Activated CD4-positive, alpha-beta T cell treated with anti-CD3 and anti-CD28 coated beads, Interleukin-2, amount 10 ng/mL, durations not matched to agents 24 days and 14 days (primary cell): ENCODE measurements around the gene ZDHHC14. TPM values are rescaled to one million over a fixed set of nuclear protein-coding genes. Genes with fewer than 3 reads are reported as not detected.
"Not testable (repeated sequence)": the region's sequence is repeated elsewhere in the genome, so short reads cannot be mapped to it uniquely, and the experiment has no call there.

Source experiments
- DNase-seq: peaks from one replicate; pipeline ENCODE4 v3.0.0; 2022
- H3K27ac Mint-ChIP-seq: one replicate; pipeline ENCODE4 v1.8.0; 2022; ENCODE audit warnings: mild to moderate bottlenecking, mixed read lengths
- H3K27me3 Mint-ChIP-seq: one replicate; pipeline ENCODE4 v1.8.0; 2022; ENCODE audit warnings: mixed read lengths
- H3K36me3 Mint-ChIP-seq: one replicate; pipeline ENCODE4 v1.8.0; 2022; ENCODE audit warnings: low read depth, mild to moderate bottlenecking, mixed read lengths
- H3K4me1 Mint-ChIP-seq: one replicate; pipeline ENCODE4 v1.8.0; 2021; ENCODE audit warnings: mixed read lengths
- H3K4me3 Mint-ChIP-seq: one replicate; pipeline ENCODE4 v1.8.0; 2022; ENCODE audit warnings: mild to moderate bottlenecking, moderate library complexity, mixed read lengths
- H3K9me3 Mint-ChIP-seq: one replicate; pipeline ENCODE4 v1.8.0; 2021; ENCODE audit warnings: mixed read lengths
- intact Hi-C: fragments of 100-400 bp; cut with micrococcal nuclease; formaldehyde crosslinking; loops from one replicate; pipeline ENCODE4 v1.15.1; 2023
- total RNA-seq: library from RNA; stranded (reverse); gene quantifications from 2 replicates; pipeline ENCODE4 v1.2.3, GENCODE V29; 2022

Gene ZDHHC14
- total RNA-seq, 1 donor from 2014 or later: 14.1 TPM

GRCh38 chr6:157368359-157369049 is 12.5 kb upstream of the ZDHHC14 start:
- Mint-ChIP-seq H3K9me3 (no peaks in the 10 kb centered on the region), H3K27me3 (peaks cover 59% of the 10 kb centered on the region), H3K4me1 (peaks cover 16% of the 10 kb centered on the region), H3K27ac (no peak overlapping the region), H3K4me3 (no peak overlapping the region), H3K36me3 (no peaks in the 10 kb centered on the region)
- no peak for DNase-seq
- intact Hi-C loops: loop anchor here (1.0 to 2.0 kb wide), 4 partner anchors 46 to 168 kb away; partner anchors contain the start of gene TMEM242

GRCh38 chr6:157370755-157371154 is 10.2 kb upstream of the ZDHHC14 start:
- DNase-seq: no peak
- Mint-ChIP-seq H3K4me1 (peaks cover 16% of the 10 kb centered on the region), H3K9me3 (no peaks in the 10 kb centered on the region), H3K27me3 (peaks cover 57% of the 10 kb centered on the region), H3K27ac (no peak overlapping the region), H3K4me3 (no peak overlapping the region), H3K36me3 (no peaks in the 10 kb centered on the region)
- intact Hi-C loops: loop anchor here (1.0 kb wide), 1 partner anchor 10 kb away; no protein-coding TSS in a partner anchor

- no peak overlapping the region for H3K27ac Mint-ChIP-seq
These were observed 8.3 kb upstream of the ZDHHC14 start for GRCh38 chr6:157372501-157373280.

GRCh38 chr6:157374889-157375443 is 6.0 kb upstream of the ZDHHC14 start:
- peaks cover 37% of the 10 kb centered on the region for H3K27me3 Mint-ChIP-seq
- H3K4me3 Mint-ChIP-seq: no peak overlapping the region
- H3K36me3 Mint-ChIP-seq: no peaks in the 10 kb centered on the region
- intact Hi-C loops: no loop called here
- no peaks in the 10 kb centered on the region for H3K9me3 Mint-ChIP-seq
- peaks cover 19% of the 10 kb centered on the region for H3K4me1 Mint-ChIP-seq
- H3K27ac Mint-ChIP-seq: no peak overlapping the region
- DNase-seq: no peak

More at GRCh38 chr6:157372501-157373280, 8.3 kb upstream of the ZDHHC14 start:
- Mint-ChIP-seq H3K4me1 (peaks cover 28% of the 10 kb centered on the region), H3K36me3 (no peaks in the 10 kb centered on the region), H3K4me3 (no peak overlapping the region), H3K9me3 (no peaks in the 10 kb centered on the region), H3K27me3 (peaks cover 52% of the 10 kb centered on the region)
- DNase-seq: no peak
- intact Hi-C loops: no loop called here

GRCh38 chr6:157376241-157376640 is 4.7 kb upstream of the ZDHHC14 start:
- DNase-seq: no peak
- Mint-ChIP-seq H3K4me3 (no peak overlapping the region), H3K27me3 (peaks cover 30% of the 10 kb centered on the region), H3K36me3 (no peaks in the 10 kb centered on the region), H3K9me3 (no peaks in the 10 kb centered on the region), H3K4me1 (peaks cover 17% of the 10 kb centered on the region), H3K27ac (peak overlapping the region; percentile 13)
- intact Hi-C loops: no loop called here

- peaks cover 17% of the 10 kb centered on the region for H3K4me1 Mint-ChIP-seq
- no peaks in the 10 kb centered on the region for H3K36me3 Mint-ChIP-seq
- no peaks in the 10 kb centered on the region for H3K9me3 Mint-ChIP-seq
- H3K4me3 Mint-ChIP-seq: no peak overlapping the region
- peak; percentile 51 for DNase-seq
- H3K27me3 Mint-ChIP-seq: peaks cover 26% of the 10 kb centered on the region
- no peak overlapping the region for H3K27ac Mint-ChIP-seq
- intact Hi-C loops: no loop called here
These were observed 4.2 kb upstream of the ZDHHC14 start for GRCh38 chr6:157376706-157377230.

- Mint-ChIP-seq H3K4me1 (peaks cover 31% of the 10 kb centered on the region), H3K27ac (peak overlapping the region; percentile 85)
- intact Hi-C loops: loop anchor here (1.0 to 5.0 kb wide), 8 partner anchors 10 to 603 kb away; partner anchors contain the start of genes ARID1B and TMEM242
These were observed 1.1 kb upstream of the ZDHHC14 start for GRCh38 chr6:157379656-157380457.

GRCh38 chr6:157380458-157380778 is 572 bp upstream of the ZDHHC14 start:
- intact Hi-C loops: loop anchor here (1.0 to 5.0 kb wide), 8 partner anchors 10 to 603 kb away; partner anchors contain the start of genes ARID1B and TMEM242
- Mint-ChIP-seq H3K27me3 (peaks cover 10% of the 10 kb centered on the region), H3K4me1 (peaks cover 33% of the 10 kb centered on the region), H3K36me3 (peaks cover 14% of the 10 kb centered on the region), H3K9me3 (no peaks in the 10 kb centered on the region), H3K27ac (peak overlapping the region; percentile 85), H3K4me3 (peak overlapping the region; percentile 82)
- no peak for DNase-seq

More at GRCh38 chr6:157379656-157380457, 1.1 kb upstream of the ZDHHC14 start:
- Mint-ChIP-seq H3K9me3 (no peaks in the 10 kb centered on the region), H3K36me3 (peaks cover 12% of the 10 kb centered on the region), H3K27me3 (peaks cover 14% of the 10 kb centered on the region), H3K4me3 (peak overlapping the region; percentile 82)
- peak; percentile 96 for DNase-seq

GRCh38 chr6:157381631-157382621 is 936 bp downstream of the ZDHHC14 start:
- no peaks in the 10 kb centered on the region for H3K9me3 Mint-ChIP-seq
- peaks cover 30% of the 10 kb centered on the region for H3K4me1 Mint-ChIP-seq
- H3K36me3 Mint-ChIP-seq: peaks cover 17% of the 10 kb centered on the region
- intact Hi-C loops: loop anchor here (1.0 to 5.0 kb wide), 7 partner anchors 47 to 605 kb away; partner anchors contain the start of gene ARID1B
- H3K27me3 Mint-ChIP-seq: peaks cover 6% of the 10 kb centered on the region
- peak; percentile 88 for DNase-seq
- H3K27ac Mint-ChIP-seq: peak overlapping the region; percentile 86
- peak overlapping the region; percentile 91 for H3K4me3 Mint-ChIP-seq

- H3K4me1 Mint-ChIP-seq: peaks cover 29% of the 10 kb centered on the region
- peaks cover 3% of the 10 kb centered on the region for H3K27me3 Mint-ChIP-seq
- H3K9me3 Mint-ChIP-seq: no peaks in the 10 kb centered on the region
- peak overlapping the region; percentile 86 for H3K27ac Mint-ChIP-seq
- no peak for DNase-seq
- intact Hi-C loops: loop anchor here (1.0 to 5.0 kb wide), 4 partner anchors 59 to 606 kb away; partner anchors contain the start of gene ARID1B
- peaks cover 18% of the 10 kb centered on the region for H3K36me3 Mint-ChIP-seq
- peak overlapping the region; percentile 91 for H3K4me3 Mint-ChIP-seq
These were observed 1.8 kb downstream of the ZDHHC14 start for GRCh38 chr6:157382821-157383220.

- Mint-ChIP-seq H3K9me3 (no peaks in the 10 kb centered on the region), H3K4me1 (peaks cover 29% of the 10 kb centered on the region), H3K27ac (peak overlapping the region; percentile 5), H3K4me3 (peak overlapping the region; percentile 91), H3K36me3 (peaks cover 21% of the 10 kb centered on the region), H3K27me3 (peaks cover 3% of the 10 kb centered on the region)
- intact Hi-C loops: loop anchor here (5.0 kb wide), 3 partner anchors 59 to 606 kb away; partner anchors contain the start of gene ARID1B
- DNase-seq: no peak
These were observed 2.5 kb downstream of the ZDHHC14 start for GRCh38 chr6:157383471-157383870.

- not testable (repeated sequence) for H3K9me3 Mint-ChIP-seq, H3K27me3 Mint-ChIP-seq
- intact Hi-C loops: loop anchor here (1.0 to 5.0 kb wide), 4 partner anchors 44 to 608 kb away; partner anchors contain the start of gene ARID1B
These were observed 4.0 kb downstream of the ZDHHC14 start for GRCh38 chr6:157384962-157385361.

More at GRCh38 chr6:157384962-157385361, 4.0 kb downstream of the ZDHHC14 start:
- H3K4me3 Mint-ChIP-seq, DNase-seq, H3K27ac Mint-ChIP-seq: not testable (repeated sequence)
- Mint-ChIP-seq H3K36me3 (peaks cover 28% of the 10 kb centered on the region), H3K4me1 (peaks cover 23% of the 10 kb centered on the region)
